Peyer's patch (tissue), 4 donors: ENCODE results near the gene VN1R5. TPM values are rescaled to one million over a fixed set of nuclear protein-coding genes. Genes with fewer than 3 reads are reported as not detected.

Experiments used
- DNase-seq, 3 donors: peaks; one replicate each; pipeline ENCODE4 v3.0.0-alpha.2; 2017 to 2019
- H3K27ac ChIP-seq, 4 donors: fragments of 200-600 bp; sonication (generic); one replicate each; pipeline ENCODE4 v1.5.1; 2016 to 2019
- H3K27me3 ChIP-seq, 2 donors: fragments of 200-600 bp; sonication (generic); one replicate each; pipeline ENCODE4 v1.5.1; 2019
- H3K36me3 ChIP-seq, 3 donors: fragments of 200-600 bp; sonication (generic); one replicate each; pipeline ENCODE4 v1.5.1; 2016 to 2019
- H3K4me1 ChIP-seq, 4 donors: fragments of 200-600 bp; sonication (generic); one replicate each; pipeline ENCODE4 v1.5.1; 2016 to 2019
- H3K4me3 ChIP-seq, 4 donors: fragments of 200-600 bp; sonication (generic); 1 replicate in 3 of 4; 2 replicates in 1 of 4; pipeline ENCODE4 v1.5.1; 2016 to 2019; ENCODE audit warnings: mild to moderate bottlenecking in 1 of 4
- H3K9me3 ChIP-seq, 4 donors: fragments of 200-600 bp; sonication (generic); one replicate each; pipeline ENCODE4 v1.5.1; 2016 to 2019; ENCODE audit warnings: mild to moderate bottlenecking in 1 of 4
- CTCF ChIP-seq, 6 experiments: fragments of 450-650 bp in 4 of 6; fragments of 200-600 bp in 2 of 6; sonication (generic) in 1 of 6; IDR thresholded peaks; one replicate each; pipeline ENCODE4 v1.5.1; 2017 to 2019; ENCODE audit warnings: antibody characterized with exemption in 6 of 6, mild to moderate bottlenecking in 3 of 6, moderate library complexity in 1 of 6
- POLR2A ChIP-seq, 2 donors: fragments of 450-650 bp; IDR thresholded peaks; one replicate each; pipeline ENCODE4 v1.5.1; 2017; ENCODE audit warnings: antibody characterized with exemption in 2 of 2, mild to moderate bottlenecking in 2 of 2, moderate library complexity in 2 of 2
- total RNA-seq, 4 donors: library from RNA; depleted of rRNA; stranded (reverse); fragments of >200 nt; gene quantifications; one replicate each; pipeline ENCODE4 v1.1.0, GENCODE V29; 2016

VN1R5 gene
- total RNA-seq, 4 donors from 2014 or later: not detected

GRCh38 chr1:247294282-247294681, 38.4 kb downstream of the VN1R5 start:
- no peaks in the 10 kb centered on the region for H3K9me3 ChIP-seq
- DNase-seq: no peak
- no peaks in the 10 kb centered on the region for H3K4me1 ChIP-seq
- H3K27me3 ChIP-seq: no peaks in the 10 kb centered on the region
- TF ChIP-seq POLR2A (IDR thresholded peaks at IDR 0.05) (no peak), CTCF (IDR thresholded peaks at IDR 0.05) (no peak)
- H3K36me3 ChIP-seq: no peaks in the 10 kb centered on the region
- H3K4me3 ChIP-seq: no peak overlapping the region
- no peak overlapping the region for H3K27ac ChIP-seq

DNA sequence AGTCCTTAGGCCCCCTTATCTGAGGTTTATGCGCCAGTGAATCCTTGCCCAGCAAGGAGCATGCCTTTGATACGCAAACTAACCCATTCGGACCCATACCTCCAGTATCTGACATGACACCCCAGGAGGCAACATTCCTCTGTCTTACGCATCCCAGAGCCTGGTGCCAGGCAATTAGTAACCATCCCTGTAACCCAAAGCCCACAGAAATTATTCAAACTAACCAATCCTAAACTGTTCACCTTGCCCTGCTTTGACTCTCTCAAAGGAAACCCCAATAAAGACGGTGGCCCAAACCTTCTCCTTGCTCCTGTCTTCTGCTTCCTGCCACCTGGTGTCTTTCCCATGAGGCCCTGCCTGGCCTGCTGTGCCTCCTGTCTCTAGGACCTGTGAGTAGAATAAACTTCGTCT, 39.4 kb downstream of the VN1R5 start:
- no peak for DNase-seq
- Histone ChIP-seq H3K27me3 (no peaks in the 10 kb centered on the region), H3K4me3 (no peak overlapping the region), H3K4me1 (no peaks in the 10 kb centered on the region), H3K36me3 (peaks cover 0 to 1% (median 0%) of the 10 kb centered on the region in 3 donors), H3K9me3 (no peaks in the 10 kb centered on the region), H3K27ac (no peak overlapping the region)
- no peak for TF ChIP-seq POLR2A (IDR thresholded peaks at IDR 0.05)
- no peak for TF ChIP-seq CTCF (IDR thresholded peaks at IDR 0.05)

GRCh38 chr1:247295746-247296145, 39.9 kb downstream of the VN1R5 start:
- Histone ChIP-seq H3K9me3 (no peaks in the 10 kb centered on the region), H3K36me3 (peaks cover 0 to 5% (median 0%) of the 10 kb centered on the region in 3 donors), H3K4me1 (no peaks in the 10 kb centered on the region), H3K4me3 (no peak overlapping the region), H3K27me3 (no peaks in the 10 kb centered on the region), H3K27ac (no peak overlapping the region)
- DNase-seq: no peak
- no peak for TF ChIP-seq CTCF (IDR thresholded peaks at IDR 0.05)

GRCh38 chr1:247296599-247297180, 40.8 kb downstream of the VN1R5 start:
- Histone ChIP-seq H3K4me1 (no peaks in the 10 kb centered on the region), H3K27me3 (no peaks in the 10 kb centered on the region), H3K27ac (no peak overlapping the region), H3K36me3 (peaks cover 0 to 10% (median 0%) of the 10 kb centered on the region in 3 donors), H3K9me3 (no peaks in the 10 kb centered on the region), H3K4me3 (no peak overlapping the region)
- TF ChIP-seq CTCF (IDR thresholded peaks at IDR 0.05): no peak
- TF ChIP-seq POLR2A (IDR thresholded peaks at IDR 0.05): no peak
- no peak for DNase-seq

DNA sequence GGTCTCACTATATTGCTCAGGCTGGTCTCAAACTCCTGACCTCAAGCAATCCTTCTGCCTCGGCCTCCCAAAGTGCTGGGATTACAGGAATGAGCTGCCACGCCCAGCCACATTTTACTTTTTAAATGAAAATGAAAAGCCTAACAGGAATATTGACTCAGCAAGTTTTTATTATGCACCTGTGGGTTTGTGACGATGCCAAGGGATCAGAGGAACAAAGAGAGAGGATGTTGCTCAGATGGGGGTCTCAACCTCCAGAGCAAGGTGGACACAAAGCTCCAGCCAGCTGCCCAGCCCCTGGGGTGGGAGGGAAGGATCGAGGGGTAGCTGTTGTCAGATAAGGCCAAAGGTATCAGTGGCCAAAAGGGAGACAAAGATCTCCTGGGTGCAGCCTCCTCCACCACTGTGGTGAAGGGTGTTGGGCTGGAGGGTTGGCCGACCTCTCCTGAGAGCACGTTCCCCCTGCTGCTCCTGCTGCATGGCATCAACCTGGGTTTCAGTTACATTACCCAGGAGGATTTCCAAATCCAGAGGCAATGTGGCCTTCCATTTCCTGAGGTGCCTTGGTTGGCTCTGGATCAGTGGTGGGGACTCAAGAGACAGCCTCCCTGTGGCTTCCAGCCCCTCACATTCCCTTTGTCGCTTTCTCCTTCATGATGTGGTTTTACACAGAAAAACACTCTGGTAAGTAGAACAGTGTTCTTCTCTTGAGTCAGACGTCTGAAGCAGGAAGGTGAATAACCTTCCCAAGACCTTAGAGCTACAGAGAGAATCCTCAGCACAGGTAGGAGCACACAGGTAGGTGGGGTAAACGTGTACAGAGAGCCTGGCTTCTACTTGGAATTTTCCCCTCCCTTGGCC, 41.6 kb downstream of the VN1R5 start:
- H3K9me3 ChIP-seq: no peaks in the 10 kb centered on the region
- H3K4me3 ChIP-seq: no peak overlapping the region
- peaks cover 0 to 12% (median 0%) of the 10 kb centered on the region in 3 donors for H3K36me3 ChIP-seq
- TF ChIP-seq CTCF (IDR thresholded peaks at IDR 0.05): no peak
- no peak for TF ChIP-seq POLR2A (IDR thresholded peaks at IDR 0.05)
- no peaks in the 10 kb centered on the region for H3K27me3 ChIP-seq
- no peak for DNase-seq
- H3K27ac ChIP-seq: no peak overlapping the region
- H3K4me1 ChIP-seq: no peaks in the 10 kb centered on the region
